GM21786 (cell line): ENCODE data around the gene CTBS.
"Not testable (repeated sequence)": the region's sequence is repeated elsewhere in the genome, so short reads cannot be mapped to it uniquely, and the experiment has no call there.

Experiments used
- ATAC-seq: cut with Tn5 transposase; IDR thresholded peaks from one replicate; pipeline ENCODE4 v1.9.1; 2021; ENCODE audit not compliant: unreplicated experiment

The CTBS gene

GRCh38 chr1:84587099-84587498 lies 12.9 kb upstream of the CTBS start:
- ATAC-seq = no peak

GRCh38 chr1:84585803-84586202 lies 11.6 kb upstream of the CTBS start:
- ATAC-seq = no peak

DNA sequence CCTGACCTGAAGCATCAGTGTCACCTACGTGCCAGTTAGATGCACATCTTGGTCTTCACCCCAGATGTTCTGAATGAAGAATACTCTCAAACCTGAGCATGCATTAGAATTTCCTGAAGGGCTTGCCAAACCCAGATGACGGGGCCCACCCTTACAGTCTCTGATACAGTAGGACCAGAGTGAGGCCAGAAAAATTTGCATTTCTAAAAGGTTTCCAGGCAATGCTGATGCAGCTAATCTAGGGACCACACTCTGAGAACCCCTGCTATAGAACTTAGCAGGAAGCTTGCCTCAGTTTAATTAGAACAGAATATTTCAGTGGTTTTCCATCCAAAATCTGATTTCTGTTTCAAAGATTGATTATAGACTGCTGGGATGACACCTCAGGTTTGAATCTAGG lies 9.9 kb upstream of the CTBS start:
- no peak for ATAC-seq

DNA sequence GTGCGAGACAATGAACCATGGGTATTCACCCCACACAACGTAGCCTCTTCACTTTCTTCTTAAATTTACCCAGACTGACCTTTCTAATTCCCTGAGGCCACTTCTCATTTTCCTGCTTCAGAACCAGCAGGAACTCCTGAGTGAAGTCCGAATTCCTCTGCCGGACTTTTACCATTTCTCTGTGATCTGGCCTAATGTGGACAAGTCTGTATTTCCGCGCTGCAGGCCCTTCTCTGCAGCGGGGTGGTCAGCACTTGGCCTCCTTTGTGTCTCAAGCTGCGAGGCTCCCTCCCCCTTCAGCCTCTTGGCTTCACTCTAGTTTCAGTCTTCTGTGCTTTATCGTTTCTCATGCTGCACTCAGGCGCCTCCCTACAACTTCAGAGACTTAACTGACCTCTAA lies 9.4 kb upstream of the CTBS start:
- ATAC-seq = no peak

DNA sequence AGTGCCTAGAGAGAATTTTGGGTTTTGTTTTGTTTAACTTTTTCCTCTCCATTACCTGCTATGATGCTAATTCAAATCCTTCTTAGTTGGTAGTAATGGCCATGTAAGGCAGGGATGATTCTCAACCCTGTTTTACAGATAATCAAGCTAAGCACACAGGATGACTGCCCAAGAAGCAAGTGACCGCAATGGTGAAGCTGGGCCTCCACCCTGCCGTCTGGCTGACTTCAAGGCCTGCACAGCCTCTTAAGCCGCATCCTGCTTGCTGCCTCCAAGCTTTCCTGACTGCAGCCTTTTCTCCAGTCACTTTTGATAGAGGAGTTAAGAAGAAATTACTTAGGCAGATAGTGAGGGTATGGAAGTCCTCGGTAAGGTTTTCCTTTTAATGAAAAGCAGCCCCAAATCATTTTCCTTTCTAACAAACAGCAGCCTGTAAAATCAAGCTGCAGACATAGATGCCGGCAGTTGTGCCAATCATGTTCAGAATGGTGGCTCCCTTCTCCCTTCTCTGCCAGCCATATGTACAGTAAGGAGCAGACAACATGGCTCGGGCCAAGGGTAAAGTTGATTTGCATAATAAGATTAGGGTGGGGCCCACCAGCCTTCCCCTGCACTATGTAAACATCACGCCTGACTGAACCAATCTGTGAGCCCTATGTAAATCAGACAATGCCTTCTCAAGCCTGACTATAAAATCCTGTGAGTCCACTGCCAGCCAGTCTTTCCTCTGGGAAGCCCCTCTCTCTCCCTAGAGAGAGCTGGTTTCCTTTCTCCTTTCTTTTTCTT lies 8.8 kb upstream of the CTBS start:
- peak; percentile 48 for ATAC-seq

- ATAC-seq = no peak
Measured at GRCh38 chr1:84581648-84582047, 7.4 kb upstream of the CTBS start.

DNA sequence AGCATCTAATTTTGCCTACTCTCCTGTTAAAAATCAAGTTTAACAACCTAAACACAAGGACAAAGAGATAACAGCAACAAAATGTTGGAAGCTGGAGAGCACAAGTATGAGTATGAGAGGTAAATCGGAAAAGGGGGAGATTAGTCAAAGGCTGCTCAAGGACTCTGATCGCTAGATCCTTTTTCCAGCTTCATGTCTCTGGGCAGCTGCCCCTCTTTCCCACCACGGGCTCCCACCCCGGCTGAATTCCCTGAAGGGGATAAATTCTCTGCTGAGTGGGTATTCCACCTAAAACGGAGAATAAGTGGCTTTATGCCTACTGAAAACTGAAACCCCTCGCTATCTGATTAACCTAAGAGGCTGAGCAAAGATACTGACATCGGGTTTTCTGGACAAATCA lies 696 bp upstream of the CTBS start:
- ATAC-seq = no peak

DNA sequence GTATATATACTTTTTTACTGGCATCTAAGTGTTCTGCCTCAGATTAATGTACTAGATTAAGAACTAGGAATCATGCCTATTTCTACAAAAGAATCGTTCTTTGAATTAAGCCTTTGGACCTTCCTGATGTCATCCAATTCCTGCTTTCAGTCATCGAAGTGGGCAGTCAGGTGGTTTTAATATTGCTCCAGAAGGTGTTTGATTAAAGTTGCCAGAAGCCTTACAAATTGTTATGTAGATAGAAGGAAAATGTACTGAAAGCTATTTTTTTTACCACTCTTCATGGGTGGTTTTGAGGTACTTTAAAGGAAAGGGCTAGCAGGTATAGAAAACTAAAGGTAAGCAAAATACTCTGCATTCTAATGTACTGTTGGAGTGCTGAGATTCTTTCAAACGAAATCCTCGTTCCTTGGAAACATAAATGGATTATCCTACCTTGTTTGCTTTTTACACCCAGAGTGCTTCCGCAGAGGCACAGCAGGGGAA lies 716 bp downstream of the CTBS start:
- no peak for ATAC-seq

DNA sequence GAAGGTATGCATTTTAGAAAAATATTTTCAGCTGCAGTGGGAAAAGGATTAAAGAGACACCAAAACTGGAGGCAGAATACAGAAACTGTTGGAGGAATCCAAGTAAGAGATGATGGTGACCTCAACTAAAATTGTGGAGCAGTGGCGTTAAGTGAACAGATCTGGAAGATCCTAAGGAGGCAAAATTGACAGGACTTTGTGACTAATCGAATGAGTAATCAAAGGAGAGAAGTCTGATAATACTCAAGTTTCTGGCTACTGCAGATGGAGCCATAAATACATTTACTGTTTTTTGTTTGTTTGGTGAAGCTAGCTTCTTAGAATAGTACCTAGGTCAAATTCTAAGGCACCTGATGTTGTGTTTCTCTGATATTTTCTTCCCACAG lies 3.1 kb downstream of the CTBS start:
- ATAC-seq = no peak

DNA sequence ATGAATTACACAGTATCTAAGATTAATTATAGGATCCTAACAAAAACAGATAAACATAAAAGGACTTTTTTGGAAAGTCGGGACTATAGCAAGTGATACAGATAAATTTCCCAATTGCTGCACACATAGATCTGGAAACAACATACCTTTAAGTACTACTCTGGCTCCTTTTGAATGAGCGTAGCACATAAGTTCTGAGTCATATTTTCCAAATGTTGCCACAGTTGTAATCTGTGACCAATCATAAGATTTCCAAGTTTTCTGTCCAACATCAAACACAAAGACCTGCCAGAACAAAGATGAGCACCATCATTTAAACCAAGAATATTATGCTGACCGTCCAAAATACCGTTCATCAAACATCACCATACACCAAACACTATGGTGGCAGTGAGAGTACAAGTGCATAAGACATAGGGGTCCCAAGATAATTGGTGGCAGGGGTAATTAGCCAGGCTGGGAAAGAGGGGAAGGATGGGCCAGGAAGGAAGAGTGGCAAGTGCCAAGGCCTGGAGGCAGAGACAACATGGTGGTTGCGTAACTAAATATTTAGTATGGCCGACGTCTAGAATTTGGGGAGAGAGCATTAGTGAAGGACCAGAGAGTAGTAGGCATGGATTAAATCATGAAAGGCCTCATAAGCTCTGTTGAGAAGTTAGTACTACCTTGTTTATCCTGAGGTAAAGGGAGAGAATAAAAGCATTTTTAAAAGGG lies 3.6 kb downstream of the CTBS start:
- ATAC-seq = no peak

DNA sequence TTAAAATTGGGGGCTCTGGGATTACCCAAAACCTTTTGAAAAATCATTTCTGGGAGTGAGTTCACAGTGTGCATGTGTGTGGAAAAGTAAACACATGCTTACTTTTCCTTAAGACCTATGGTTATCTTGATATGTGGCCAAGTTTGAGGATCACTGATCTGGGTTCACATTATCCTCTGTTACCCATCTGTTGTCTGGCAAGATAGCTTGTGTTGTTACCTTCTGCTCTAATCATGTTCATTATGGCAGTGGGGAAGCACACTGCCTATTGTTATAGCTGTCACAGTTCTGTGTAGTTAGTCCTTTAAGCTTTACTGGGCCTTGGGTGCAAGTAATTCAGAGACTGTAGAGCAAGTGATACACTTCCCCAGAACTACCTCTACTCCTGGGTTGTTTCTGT lies 5.0 kb downstream of the CTBS start:
- no peak for ATAC-seq

- ATAC-seq = no peak
Measured at GRCh38 chr1:84550826-84551225, 23.4 kb downstream of the CTBS start.

DNA sequence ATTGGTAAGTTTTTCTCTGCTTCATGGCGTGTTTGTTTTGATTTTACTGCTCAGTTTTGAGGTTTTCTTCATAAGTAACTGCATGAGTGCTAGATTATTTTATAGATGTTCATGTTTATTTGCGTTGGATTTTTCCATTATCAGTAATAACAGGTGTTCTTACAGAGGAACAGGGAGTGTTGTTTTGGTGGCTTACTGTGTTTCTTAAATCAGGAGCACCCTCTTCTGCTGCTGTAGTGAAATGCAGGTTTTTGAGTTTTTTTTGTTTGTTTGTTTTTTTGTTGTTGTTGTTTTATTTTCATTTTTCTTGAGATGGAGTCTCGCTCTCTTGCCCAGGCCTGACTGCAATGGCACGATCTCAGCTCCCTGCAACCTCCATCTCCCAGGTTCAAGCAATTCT lies 32.6 kb downstream of the CTBS start:
- ATAC-seq = no peak

GRCh38 chr1:84540759-84541158 lies 33.5 kb downstream of the CTBS start:
- ATAC-seq = no peak

DNA sequence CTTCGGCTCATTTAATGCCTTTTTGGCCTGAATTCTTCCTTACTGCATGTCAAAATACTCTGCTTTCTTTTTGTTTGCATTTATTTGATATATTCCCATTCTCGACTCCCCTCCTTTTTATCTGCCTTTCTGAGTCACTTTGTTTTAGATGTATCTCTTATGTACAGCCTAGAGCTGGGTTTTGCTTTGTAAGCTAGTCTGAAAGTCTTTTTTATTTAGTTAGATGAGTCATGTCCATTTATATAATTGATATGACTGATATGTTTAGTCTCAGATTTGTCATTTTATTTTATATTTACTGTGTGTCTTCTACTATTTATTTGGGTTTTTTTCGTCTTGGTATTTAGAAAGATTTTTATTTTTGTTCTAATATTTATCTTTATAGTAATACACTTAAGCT lies 34.3 kb downstream of the CTBS start:
- no peak for ATAC-seq

- peak; percentile 76 for ATAC-seq
Measured at GRCh38 chr1:84538599-84538998, 35.6 kb downstream of the CTBS start.

DNA sequence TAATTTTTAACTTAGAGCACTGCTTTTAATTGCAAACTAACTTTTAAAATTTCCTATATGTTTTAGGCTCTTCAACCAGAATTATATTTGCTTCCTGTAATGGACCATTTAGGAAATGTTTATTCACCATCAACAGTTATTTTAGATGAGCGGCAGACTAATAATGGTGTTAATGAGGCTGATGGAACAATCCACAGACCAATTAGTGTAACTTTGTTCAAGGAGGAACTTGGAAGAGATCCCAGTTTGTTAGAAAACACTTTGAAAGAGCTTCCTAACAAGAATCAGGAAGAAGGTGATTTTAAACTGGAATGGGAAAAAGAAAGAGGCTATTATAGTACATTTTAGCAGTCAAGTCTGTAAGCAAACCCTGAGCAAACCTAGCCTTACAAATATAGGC lies 48.5 kb downstream of the CTBS start:
- no peak for ATAC-seq

DNA sequence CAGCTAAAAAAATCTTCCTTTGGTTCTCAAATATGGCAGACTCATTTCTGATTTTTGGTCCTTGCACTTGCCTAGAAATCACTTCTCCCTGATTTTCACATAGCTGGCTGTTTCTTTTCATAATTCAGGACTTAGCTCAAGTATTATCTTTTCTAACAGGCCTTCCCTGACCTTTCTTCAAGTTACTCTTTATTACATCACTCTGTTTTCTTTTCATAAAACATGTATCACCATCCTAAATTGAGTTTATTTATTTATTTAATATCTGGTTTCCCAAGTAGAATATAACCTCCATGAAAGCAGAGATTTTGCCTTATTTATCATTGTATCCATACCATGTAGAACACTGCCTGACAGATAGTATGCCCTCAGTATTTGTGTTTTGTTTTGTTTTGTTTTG lies 49.6 kb downstream of the CTBS start:
- ATAC-seq = no peak

DNA sequence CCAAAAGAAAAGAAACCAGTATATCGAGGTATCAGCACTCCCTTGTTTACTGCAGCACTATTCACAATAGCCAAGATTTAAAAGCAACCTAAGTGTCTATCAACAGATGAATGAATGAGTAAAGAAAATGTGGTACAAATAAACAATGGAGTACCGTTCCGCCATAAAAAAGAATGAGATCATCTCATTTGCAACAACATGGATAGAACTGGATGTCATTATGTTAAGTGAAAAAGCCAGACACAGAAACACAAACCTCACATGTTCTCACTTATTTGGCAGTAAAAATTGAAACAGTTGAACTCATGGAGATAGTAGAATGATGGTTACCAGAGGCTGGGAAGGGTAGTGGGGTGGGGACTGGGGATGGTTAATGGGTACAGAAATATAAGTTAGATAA lies 63.6 kb downstream of the CTBS start:
- ATAC-seq = no peak

DNA sequence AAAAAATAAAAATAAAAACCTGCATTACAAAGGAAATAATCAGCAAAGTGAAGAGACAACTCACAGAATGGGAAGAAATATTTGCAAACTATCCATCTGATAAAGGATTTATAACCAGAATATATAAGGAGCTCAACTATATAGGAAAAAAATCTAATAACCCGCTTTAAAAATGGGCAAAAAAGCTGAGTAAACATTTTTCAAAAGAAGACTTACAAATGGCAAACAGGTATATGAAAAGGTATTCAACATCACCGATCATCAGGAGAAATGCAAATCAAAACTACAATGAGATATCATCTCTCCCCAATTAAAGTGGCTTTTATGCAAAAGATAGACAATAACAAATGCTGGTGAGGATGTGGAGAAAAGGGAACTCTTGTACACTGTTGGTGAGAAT lies 64.1 kb downstream of the CTBS start:
- no peak for ATAC-seq

- no peak for ATAC-seq
Measured at GRCh38 chr1:84509029-84509428, 65.2 kb downstream of the CTBS start.

- no peak for ATAC-seq
Measured at GRCh38 chr1:84508510-84508909, 65.7 kb downstream of the CTBS start.

DNA sequence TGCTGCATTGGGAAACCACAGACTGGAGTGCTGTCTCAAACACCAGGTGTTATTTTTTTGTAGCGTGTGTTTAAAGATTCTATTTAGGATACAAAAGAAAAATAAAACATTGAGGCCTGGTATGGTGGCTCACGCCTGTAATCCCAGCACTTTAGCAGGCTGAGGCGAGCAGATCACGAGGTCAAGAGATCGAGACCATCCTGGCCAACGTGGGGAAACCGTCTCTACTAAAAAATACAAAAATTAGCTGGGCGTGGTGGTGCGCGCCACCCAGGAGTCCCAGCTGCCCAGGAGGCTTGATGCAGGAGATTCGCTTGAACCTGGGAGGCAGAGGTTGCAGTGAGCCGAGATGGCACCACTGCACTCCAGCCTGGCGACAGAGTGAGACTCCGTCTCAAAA lies 66.4 kb downstream of the CTBS start:
- ATAC-seq = not testable (repeated sequence)
